ENCODE results near the gene SMIM13.

SMIM13 gene

GRCh38 chr6:11093626-11094410, at the start of gene SMIM13:
TSS of gene SMIM13 (plus strand) at chr6:11093834. CDS start at chr6:11094314, 480 bp downstream.
- DNase-seq (ENCODE audit: low read depth in 2 of 2), result peak; percentile 71 to 82

- DNase-seq (ENCODE audit: low read depth in 2 of 2), result no peak
These were observed 49.5 kb upstream of the SMIM13 start, which contains the start of gene ELOVL2 for GRCh38 chr6:11043961-11044711. TSS of gene ELOVL2 (minus strand) at chr6:11044305. CDS start at chr6:11044230, 75 bp downstream.

GRCh38 chr6:11044712-11045167, 48.9 kb upstream of the SMIM13 start:
- no peak for DNase-seq (ENCODE audit: low read depth in 2 of 2)

GRCh38 chr6:11050731-11051130, 42.9 kb upstream of the SMIM13 start:
- no peak for DNase-seq (ENCODE audit: low read depth in 2 of 2)

- DNase-seq (ENCODE audit: low read depth in 2 of 2), result no peak
These were observed 40.3 kb upstream of the SMIM13 start for GRCh38 chr6:11053307-11053706.

- no peak for DNase-seq (ENCODE audit: low read depth in 2 of 2)
These were observed 38.9 kb upstream of the SMIM13 start for GRCh38 chr6:11054722-11055121.

GRCh38 chr6:11055127-11055627, 38.5 kb upstream of the SMIM13 start:
- DNase-seq (ENCODE audit: low read depth in 2 of 2), result no peak

- DNase-seq (ENCODE audit: low read depth in 2 of 2), result no peak
These were observed 36.8 kb upstream of the SMIM13 start for GRCh38 chr6:11056871-11057270.

GRCh38 chr6:11058406-11058805, 35.2 kb upstream of the SMIM13 start:
- no peak for DNase-seq (ENCODE audit: low read depth in 2 of 2)

- no peak for DNase-seq (ENCODE audit: low read depth in 2 of 2)
These were observed 31.6 kb upstream of the SMIM13 start for GRCh38 chr6:11062083-11062482.

GRCh38 chr6:11062715-11063114, 30.9 kb upstream of the SMIM13 start:
- DNase-seq (ENCODE audit: low read depth in 2 of 2), result no peak

- no peak for DNase-seq (ENCODE audit: low read depth in 2 of 2)
These were observed 28.8 kb upstream of the SMIM13 start for GRCh38 chr6:11064836-11065235.

GRCh38 chr6:11065436-11066202, 28.0 kb upstream of the SMIM13 start:
- DNase-seq (ENCODE audit: low read depth in 2 of 2), result no peak

- no peak for DNase-seq (ENCODE audit: low read depth in 2 of 2)
These were observed 26.9 kb upstream of the SMIM13 start for GRCh38 chr6:11066505-11067347.

- DNase-seq (ENCODE audit: low read depth in 2 of 2), result no peak
These were observed 26.3 kb upstream of the SMIM13 start for GRCh38 chr6:11067348-11067747.

GRCh38 chr6:11069760-11070159, 23.9 kb upstream of the SMIM13 start:
- no peak for DNase-seq (ENCODE audit: low read depth in 2 of 2)

- no peak for DNase-seq (ENCODE audit: low read depth in 2 of 2)
These were observed 21.5 kb upstream of the SMIM13 start for GRCh38 chr6:11072101-11072500.

- DNase-seq (ENCODE audit: low read depth in 2 of 2), result no peak
These were observed 17.1 kb upstream of the SMIM13 start for GRCh38 chr6:11076540-11076939.

GRCh38 chr6:11078266-11078665, 15.4 kb upstream of the SMIM13 start:
- no peak for DNase-seq (ENCODE audit: low read depth in 2 of 2)

- no peak for DNase-seq (ENCODE audit: low read depth in 2 of 2)
These were observed 13.3 kb upstream of the SMIM13 start for GRCh38 chr6:11080296-11080695.

GRCh38 chr6:11083491-11083890, 10.1 kb upstream of the SMIM13 start:
- DNase-seq (ENCODE audit: low read depth in 2 of 2), result no peak

Measured in stimulated activated CD4-positive, alpha-beta T cell treated with anti-CD3 and anti-CD28 coated beads, Interleukin-1b, Interleukin-23, amount 100 ng/mL, for 1 hour (primary cell).